ENCODE data around the gene NDUFS7.

GRCh38 chr19:1373534-1374249 is 10.0 kb upstream of the NDUFS7 start:
- TF ChIP-seq CTCF (conservative IDR thresholded peaks at IDR 0.05; ENCODE audit: low read length) (no peak), EZH2phosphoT487 (IDR thresholded peaks at IDR 0.05; ENCODE audit: borderline replicate concordance, low read depth, low read length) (no peak)
